HG03108 (cell line): ENCODE measurements around the gene DTNB.
"Not testable (repeated sequence)": the region's sequence is repeated elsewhere in the genome, so short reads cannot be mapped to it uniquely, and the experiment has no call there.

ENCODE experiments used
- ATAC-seq: cut with Tn5 transposase; IDR thresholded peaks from one replicate; pipeline ENCODE4 v1.9.1; 2021; ENCODE audit warnings: moderate library complexity; ENCODE audit not compliant: unreplicated experiment

The DTNB gene

GRCh38 chr2:25684577-25685473 is 11.4 kb upstream of the DTNB start:
- no peak for ATAC-seq

GRCh38 chr2:25682082-25682481 is 8.7 kb upstream of the DTNB start:
- no peak for ATAC-seq

GRCh38 chr2:25677877-25678276 is 4.5 kb upstream of the DTNB start:
- ATAC-seq = no peak

GRCh38 chr2:25674077-25674362 is 643 bp upstream of the DTNB start:
- ATAC-seq = no peak

- peak; percentile 55 for ATAC-seq
Observed at GRCh38 chr2:25672494-25673299, 680 bp downstream of the DTNB start.

GRCh38 chr2:25671622-25672021 is 1.8 kb downstream of the DTNB start:
- ATAC-seq = no peak

GRCh38 chr2:25669520-25669919 is 3.9 kb downstream of the DTNB start:
- ATAC-seq = no peak

GRCh38 chr2:25666218-25666617 is 7.2 kb downstream of the DTNB start:
- ATAC-seq = no peak

- not testable (repeated sequence) for ATAC-seq
Observed at GRCh38 chr2:25665429-25665828, 7.9 kb downstream of the DTNB start.

GRCh38 chr2:25664965-25665307 is 8.4 kb downstream of the DTNB start:
- no peak for ATAC-seq

GRCh38 chr2:25664183-25664964 is 9.0 kb downstream of the DTNB start:
- no peak for ATAC-seq

GRCh38 chr2:25655316-25655715 is 18.1 kb downstream of the DTNB start:
- ATAC-seq = no peak

- no peak for ATAC-seq
Observed at GRCh38 chr2:25654801-25655200, 18.6 kb downstream of the DTNB start.

- no peak for ATAC-seq
Observed at GRCh38 chr2:25651782-25652455, 21.5 kb downstream of the DTNB start.

GRCh38 chr2:25651066-25651465 is 22.3 kb downstream of the DTNB start:
- ATAC-seq = no peak

GRCh38 chr2:25650256-25650655 is 23.1 kb downstream of the DTNB start:
- ATAC-seq = no peak

GRCh38 chr2:25649786-25650185 is 23.6 kb downstream of the DTNB start:
- ATAC-seq = no peak

GRCh38 chr2:25642298-25642697 is 31.1 kb downstream of the DTNB start:
- ATAC-seq = no peak

- ATAC-seq = no peak
Observed at GRCh38 chr2:25639696-25640095, 33.7 kb downstream of the DTNB start.

- no peak for ATAC-seq
Observed at GRCh38 chr2:25639131-25639530, 34.2 kb downstream of the DTNB start.

GRCh38 chr2:25635797-25636196 is 37.6 kb downstream of the DTNB start:
- ATAC-seq = no peak
